HepG2 (cell line): ENCODE data around the gene TSHZ2. TPM values are rescaled to one million over a fixed set of nuclear protein-coding genes. Genes with fewer than 3 reads are reported as not detected.

Source experiments
- ATAC-seq: fragments of 200-7000 bp; cut with Tn5 transposase; 3 replicates; pipeline ENCODE4 v1.9.1; 2020; ENCODE audit warnings: mild to moderate bottlenecking, moderate library complexity
- BruUV-seq: library from RNA; stranded (reverse); fragments of 400-500 nt; replicated peaks from 2 replicates; lab custom pipeline; 2021; lab: Mats Ljungman, UMichigan
- CTCF ChIA-PET: fragments of 300-600 bp; formaldehyde crosslinking; extraction: SDS; loops from one replicate; lab custom pipeline; 2021; ENCODE audit warnings: low total read pairs, inconsistent platforms, low intra/inter-chr PET ratio; lab: Yijun Ruan, JAX
- POLR2A ChIA-PET: fragments of 350-600 bp; sonication (Branson Sonifier 250); formaldehyde crosslinking; loops from one replicate; lab custom pipeline; 2020; ENCODE audit warnings: antibody characterized with exemption, inconsistent platforms; lab: Yijun Ruan, JAX
- DNase-seq: peaks from one replicate; pipeline ENCODE4 v3.0.0-alpha.2; 2015; ENCODE audit warnings: low spot score
- FAIRE-seq: peaks from 3 replicates; lab custom pipeline; 2011; peaks lifted over from hg19 to GRCh38; lab: Jason Lieb, UNC
- H2AFZ ChIP-seq: one replicate; pipeline ENCODE4 v1.6.1; 2011; ENCODE audit warnings: low read length, inconsistent platforms
- H3K27ac ChIP-seq: fragments of 300-600 bp; 3 replicates; pipeline ENCODE4 v1.8.0; 2011; ENCODE audit warnings: mixed run types, mild to moderate bottlenecking, mixed read lengths, low read length, inconsistent platforms; ENCODE audit not compliant: insufficient read depth; ENCODE audit errors: extremely low read length
- H3K27me3 ChIP-seq, 2 experiments: fragments of 200-600 bp in 1 of 2; 2 replicates in 1 of 2; 3 replicates in 1 of 2; pipeline versions ENCODE4 v1.6.0 to v1.8.0; 2011; ENCODE audit warnings: low read length in 2 of 2, mild to moderate bottlenecking in 2 of 2, moderate library complexity in 2 of 2, inconsistent platforms in 1 of 2; ENCODE audit not compliant: insufficient read depth in 2 of 2, control insufficient read depth in 1 of 2
- H3K36me3 ChIP-seq, 2 experiments: fragments of 200-600 bp in 1 of 2; replicated peaks in 1 of 2; 2 replicates in 1 of 2; 3 replicates in 1 of 2; pipeline versions ENCODE4 v1.5.1 to v1.8.0; 2011; ENCODE audit warnings: low read length in 2 of 2, inconsistent platforms in 1 of 2; ENCODE audit not compliant: insufficient read depth in 2 of 2, control insufficient read depth in 1 of 2
- H3K4me1 ChIP-seq: 2 replicates; pipeline ENCODE4 v1.5.1; 2012; ENCODE audit warnings: low read length, inconsistent platforms; ENCODE audit not compliant: insufficient read depth
- H3K4me2 ChIP-seq: 2 replicates; pipeline ENCODE4 v1.6.0; 2011; ENCODE audit warnings: low read depth, low read length, inconsistent platforms
- H3K4me3 ChIP-seq, 3 experiments: fragments of 200-600 bp in 1 of 3; sonication (generic), shearing (Covaris generic) in 1 of 3; replicated peaks in 1 of 3; 2 replicates each; pipeline ENCODE4 v1.5.1; 2011 to 2016; ENCODE audit warnings: low read length in 3 of 3, inconsistent platforms in 2 of 3, low read depth in 2 of 3, mild to moderate bottlenecking in 2 of 3, control low read depth in 1 of 3, mixed read lengths in 1 of 3; ENCODE audit not compliant: insufficient read depth in 1 of 3
- H3K79me2 ChIP-seq: one replicate; pipeline ENCODE4 v1.6.1; 2011; ENCODE audit warnings: low read length, inconsistent platforms; ENCODE audit not compliant: insufficient read depth
- H3K9ac ChIP-seq: 2 replicates; pipeline ENCODE4 v1.6.0; 2011; ENCODE audit warnings: mild to moderate bottlenecking, low read depth, low read length, inconsistent platforms; ENCODE audit not compliant: insufficient read depth
- H3K9me3 ChIP-seq: 2 replicates; pipeline ENCODE4 v1.5.1; 2012; ENCODE audit warnings: mild to moderate bottlenecking, low read length
- H4K20me1 ChIP-seq: 2 replicates; pipeline ENCODE4 v1.6.0; 2011; ENCODE audit warnings: inconsistent platforms, mild to moderate bottlenecking, low read length, moderate library complexity; ENCODE audit not compliant: insufficient read depth
- ATF1 ChIP-seq: IDR thresholded peaks from 2 replicates; pipeline ENCODE4 v1.6.1; 2016; ENCODE audit warnings: mild to moderate bottlenecking, control low read depth
- CC2D1A ChIP-seq: sonication (generic); formaldehyde crosslinking; IDR thresholded peaks from 2 replicates; pipeline ENCODE4 v1.8.1; 2023; ENCODE audit warnings: mild to moderate bottlenecking, missing genetic modification reagents
- HDAC6 ChIP-seq: fragments of 200-600 bp; sonication (generic); IDR thresholded peaks from 2 replicates; pipeline ENCODE4 v1.7.0; 2017; ENCODE audit warnings: mild to moderate bottlenecking, antibody characterized with exemption, low read length, low read depth
- MED1 ChIP-seq: sonication (generic); formaldehyde crosslinking; IDR thresholded peaks from 2 replicates; pipeline ENCODE4 v1.4.0; 2020; ENCODE audit warnings: missing genetic modification reagents
- MTA1 ChIP-seq: sonication (generic); formaldehyde crosslinking; IDR thresholded peaks from 2 replicates; pipeline ENCODE4 v1.4.0; 2020; ENCODE audit warnings: missing genetic modification reagents, mild to moderate bottlenecking, borderline replicate concordance
- PRPF4 ChIP-seq: fragments of 200-400 bp; formaldehyde crosslinking; IDR thresholded peaks from 2 replicates; pipeline ENCODE4 v1.6.1; 2016; ENCODE audit warnings: low read length, low read depth; ENCODE audit not compliant: poor library complexity, severe bottlenecking
- RFX1 ChIP-seq: fragments of 450-650 bp; IDR thresholded peaks from 2 replicates; pipeline ENCODE4 v1.6.1; 2017
- SOX5 ChIP-seq: IDR thresholded peaks from 2 replicates; pipeline ENCODE4 v1.6.1; 2016; ENCODE audit warnings: borderline replicate concordance
- SOX6 ChIP-seq, 2 experiments: fragments of 450-650 bp in 1 of 2; sonication (generic) in 1 of 2; formaldehyde crosslinking in 1 of 2; IDR thresholded peaks; 2 replicates each; pipeline versions ENCODE4 v1.4.0 to v1.6.1; 2017 to 2020; ENCODE audit warnings: antibody characterized with exemption in 1 of 2, mild to moderate bottlenecking in 1 of 2, missing genetic modification reagents in 1 of 2
- THAP9 ChIP-seq: sonication (generic); formaldehyde crosslinking; IDR thresholded peaks from 2 replicates; pipeline ENCODE4; 2020; ENCODE audit warnings: missing genetic modification reagents, mild to moderate bottlenecking, borderline replicate concordance
- THYN1 ChIP-seq: sonication (generic); formaldehyde crosslinking; IDR thresholded peaks from 2 replicates; pipeline ENCODE4 v1.8.1; 2023; ENCODE audit warnings: low read depth, mild to moderate bottlenecking, moderate library complexity, missing genetic modification reagents, borderline replicate concordance
- TIGD3 ChIP-seq: sonication (generic); formaldehyde crosslinking; IDR thresholded peaks from 2 replicates; pipeline ENCODE4 v1.5.1; 2020; ENCODE audit warnings: mild to moderate bottlenecking, missing genetic modification reagents, borderline replicate concordance
- YEATS4 ChIP-seq: sonication (generic); formaldehyde crosslinking; IDR thresholded peaks from 2 replicates; pipeline ENCODE4 v1.4.0; 2020; ENCODE audit warnings: missing genetic modification reagents, borderline replicate concordance
- ZNF44 ChIP-seq: sonication (generic); formaldehyde crosslinking; IDR thresholded peaks from 2 replicates; pipeline ENCODE4 v1.5.1; 2020; ENCODE audit warnings: mild to moderate bottlenecking, missing genetic modification reagents
- ZNF549 ChIP-seq: sonication (generic); formaldehyde crosslinking; IDR thresholded peaks from 2 replicates; pipeline ENCODE4 v1.5.0; 2020; ENCODE audit warnings: missing genetic modification reagents
- WGBS: methylation state at CpG from one replicate; pipeline ENCODE4 v1.1.6; 2017; ENCODE audit warnings: low lambda C conversion rate; 5-methylcytosine and 5-hydroxymethylcytosine counted together
- in situ Hi-C: cut with HindIII; loops from 2 replicates; pipeline ENCODE4 v1.10.0; 2017; ENCODE audit warnings: low pct_unique_long_range_greater_than_20kb; ENCODE audit not compliant: extremely low pct_ligation_motif_present
- intact Hi-C: fragments of 100-400 bp; cut with micrococcal nuclease; formaldehyde crosslinking; loops from one replicate; pipeline ENCODE4 v1.10.0; 2022; ENCODE audit not compliant: unreplicated experiment
- polyA plus RNA-seq, 8 experiments: library from polyadenylated mRNA; depleted of rRNA in 3 of 8; stranded (reverse) in 7 of 8; unstranded in 1 of 8; fragments of >200 nt; fragmentation: Illumina TruSeq in 4 of 8; extraction: Trizol in 4 of 8; gene quantifications; 2 replicates each; pipeline versions ENCODE4 v1.2.1 to v1.2.3, GENCODE V29; 2011 to 2016; ENCODE audit warnings: low read depth in 4 of 8, missing spikeins in 1 of 8, mixed read lengths in 1 of 8; ENCODE audit not compliant: insufficient read depth in 1 of 8
- total RNA-seq, 5 experiments: library from RNA; depleted of rRNA; stranded (reverse); fragments of >200 nt; fragmentation: Illumina TruSeq; extraction: Trizol; gene quantifications; 2 replicates each; pipeline ENCODE4 v1.2.3, GENCODE V29; 2016; ENCODE audit warnings: low read depth in 1 of 5

TSHZ2 gene
- total and polyA plus RNA-seq, 2 of the 13 experiments (the other 11 are each of a cell fraction or from before 2014, with no cell fraction given), result 0.01 TPM; not detected in 1

- ChIA-PET POLR2A (no interaction called here), CTCF (no interaction called here)
- Histone ChIP-seq H3K4me3 (no peak overlapping the region), H3K36me3 (no peaks in the 10 kb centered on the region), H4K20me1 (no peaks in the 10 kb centered on the region), H3K4me2 (no peak overlapping the region), H3K79me2 (no peaks in the 10 kb centered on the region), H3K4me1 (no peaks in the 10 kb centered on the region), H3K27me3 (no peaks in the 10 kb centered on the region), H3K9me3 (no peaks in the 10 kb centered on the region), H3K9ac (no peak overlapping the region), H3K27ac (no peak overlapping the region), H2AFZ (no peak overlapping the region)
- intact Hi-C loops, result no loop called here
- ATAC-seq (no peak), DNase-seq (no peak), FAIRE-seq (no peak)
- BruUV-seq, result no TSS peak
- in situ Hi-C loops, result no loop called here
- TF ChIP-seq CC2D1A (CRISPR knock-in tag), result no peak
- WGBS, result 32% methylated on average over 6 of the region's 6 CpGs
Measured at GRCh38 chr20:53033176-53033575, 61.0 kb downstream of the TSHZ2 start.

- FAIRE-seq, result no peak
- intact Hi-C loops, result no loop called here
- no peak for TF ChIP-seq ATF1 (CRISPR knock-in tag)
- no peak for TF ChIP-seq HDAC6
- TF ChIP-seq THAP9 (CRISPR knock-in tag), result no peak
- TF ChIP-seq MTA1 (CRISPR knock-in tag), result no peak
- no peak for TF ChIP-seq YEATS4 (CRISPR knock-in tag)
- no peak for TF ChIP-seq RFX1
- no peak for TF ChIP-seq SOX6 (IDR thresholded peaks at IDR 0.05)
- no peak for TF ChIP-seq SOX6 (CRISPR knock-in tag; IDR thresholded peaks at IDR 0.05)
- TF ChIP-seq PRPF4, result no peak
- TF ChIP-seq ZNF44, result no peak
- no peak for TF ChIP-seq THYN1 (CRISPR knock-in tag)
- no peak for TF ChIP-seq ZNF549
- TF ChIP-seq TIGD3 (CRISPR knock-in tag), result no peak
- no peak for TF ChIP-seq SOX5 (CRISPR knock-in tag)
- no peak for TF ChIP-seq MED1 (CRISPR knock-in tag)
Measured at GRCh38 chr20:53034899-53035298, 62.7 kb downstream of the TSHZ2 start.

More at GRCh38 chr20:53034899-53035298, 62.7 kb downstream of the TSHZ2 start:
- no peak for DNase-seq
- H3K27ac ChIP-seq, result no peak overlapping the region
- ChIA-PET POLR2A (no interaction called here), CTCF (no interaction called here)
- H3K9me3 ChIP-seq, result no peaks in the 10 kb centered on the region
- H3K79me2 ChIP-seq, result no peaks in the 10 kb centered on the region
- no peaks in the 10 kb centered on the region for H3K27me3 ChIP-seq
- no peak overlapping the region for H3K4me3 ChIP-seq
- BruUV-seq, result no TSS peak
- no peak for ATAC-seq
- no peak overlapping the region for H3K4me2 ChIP-seq
- H3K36me3 ChIP-seq, result no peaks in the 10 kb centered on the region
- H2AFZ ChIP-seq, result no peak overlapping the region
- WGBS, result 1% methylated on average over 3 of the region's 3 CpGs
- H3K4me1 ChIP-seq, result no peaks in the 10 kb centered on the region
- no peaks in the 10 kb centered on the region for H4K20me1 ChIP-seq
- H3K9ac ChIP-seq, result no peak overlapping the region
- in situ Hi-C loops, result no loop called here
